GM18505 (cell line): ENCODE results near the gene KRTAP10-2.
"Not testable (repeated sequence)": the region's sequence is repeated elsewhere in the genome, so short reads cannot be mapped to it uniquely, and the experiment has no call there.

ENCODE experiments used
- ATAC-seq: cut with Tn5 transposase; IDR thresholded peaks from one replicate; pipeline ENCODE4 v1.9.1; 2021; ENCODE audit not compliant: unreplicated experiment
- POLR2A ChIP-seq: IDR thresholded peaks from 4 replicates; pipeline ENCODE4 v1.6.1; 2011; ENCODE audit warnings: borderline replicate concordance; ENCODE audit not compliant: insufficient read depth, insufficient read length; ENCODE audit errors: extremely low read depth

KRTAP10-2 gene

DNA sequence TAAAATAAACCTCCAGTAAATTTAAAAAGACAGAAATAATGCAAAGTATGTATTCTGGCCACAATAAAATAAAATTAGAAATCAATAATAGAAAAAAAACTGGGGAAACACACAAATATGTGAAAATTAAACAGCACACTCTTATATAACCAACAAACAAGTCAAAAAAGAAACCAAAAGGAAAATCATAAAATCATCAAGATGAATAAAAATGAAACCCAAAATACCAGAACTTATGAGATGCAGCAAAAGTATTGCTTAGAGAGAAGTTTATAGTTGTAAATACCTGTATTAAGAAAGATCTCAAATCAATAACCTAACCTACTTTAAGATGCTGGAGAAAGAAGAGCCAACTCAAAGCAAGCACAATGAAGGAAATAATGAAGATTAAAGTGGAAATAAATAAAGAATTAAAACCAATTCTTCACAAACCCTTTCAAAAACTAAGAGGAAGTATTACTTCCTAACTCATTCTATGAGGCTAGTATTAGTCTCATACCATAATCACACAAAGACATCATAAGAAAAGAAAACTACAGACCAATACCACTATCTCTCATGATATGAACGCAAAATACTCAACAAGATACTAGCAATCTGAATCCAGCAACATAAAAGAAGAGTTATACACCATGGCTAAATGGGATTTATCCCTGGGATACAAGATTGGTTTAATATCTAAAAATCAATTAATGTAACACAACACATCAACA lies 13.7 kb upstream of the KRTAP10-2 start:
- TF ChIP-seq POLR2A, result no peak
- ATAC-seq, result no peak

DNA sequence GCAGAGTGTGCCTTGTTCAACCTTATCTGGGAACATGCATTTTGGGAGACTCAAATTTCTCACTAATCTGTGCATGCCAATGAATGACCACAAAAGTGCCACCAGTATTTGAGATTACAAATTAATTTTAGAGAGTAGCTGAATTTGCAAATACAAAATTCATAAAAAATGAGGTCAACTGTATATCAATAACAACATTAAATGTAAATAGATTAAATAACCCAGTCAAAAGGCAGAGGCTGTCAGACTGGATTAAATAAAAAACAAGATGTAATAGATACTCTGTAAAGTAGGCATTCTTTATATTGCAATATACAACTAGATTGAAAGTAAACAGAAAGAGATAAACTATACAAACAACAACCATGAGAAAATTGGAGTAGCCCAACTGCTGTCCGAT lies 12.8 kb upstream of the KRTAP10-2 start:
- ATAC-seq, result no peak
- TF ChIP-seq POLR2A, result no peak

DNA sequence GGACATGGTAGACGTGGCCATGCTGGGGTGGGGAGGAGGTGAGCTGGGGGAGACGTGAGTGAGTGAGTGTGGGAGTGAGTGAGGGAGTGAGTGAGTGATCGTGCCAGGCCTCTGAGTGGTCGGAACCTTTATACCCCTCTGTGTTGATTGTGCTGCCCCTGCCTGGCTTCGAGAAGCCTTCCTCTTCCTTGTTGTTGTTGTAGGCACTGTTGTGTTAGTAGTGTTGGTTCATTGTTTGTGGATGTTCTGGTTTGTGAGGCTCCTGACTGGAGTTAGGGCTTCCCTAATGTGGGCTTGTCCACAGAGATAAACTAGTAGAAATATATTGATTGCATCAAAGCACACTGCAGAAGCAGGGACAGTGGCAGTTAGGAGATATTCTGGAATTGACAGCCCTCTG lies 7.4 kb upstream of the KRTAP10-2 start, which contains the start of gene KRTAP10-3:
KRTAP10-3 (minus strand) TSS at position 101 of the 400 bp plus-strand sequence; CDS start at position 21, 80 bp downstream.
- no peak for ATAC-seq
- no peak for TF ChIP-seq POLR2A

GRCh38 chr21:44558329-44558675 lies 7.0 kb upstream of the KRTAP10-2 start:
- not testable (repeated sequence) for ATAC-seq

- TF ChIP-seq POLR2A, result no peak
Measured at GRCh38 chr21:44557491-44558328, 6.4 kb upstream of the KRTAP10-2 start.

GRCh38 chr21:44556879-44557278 lies 5.6 kb upstream of the KRTAP10-2 start:
- TF ChIP-seq POLR2A, result no peak
- no peak for ATAC-seq

More at GRCh38 chr21:44557491-44558328, 6.4 kb upstream of the KRTAP10-2 start:
- no peak for ATAC-seq

- TF ChIP-seq POLR2A, result no peak
- no peak for ATAC-seq
Measured at GRCh38 chr21:44555200-44555875, 4.0 kb upstream of the KRTAP10-2 start.

- TF ChIP-seq POLR2A, result no peak
- no peak for ATAC-seq
Measured at GRCh38 chr21:44552681-44553080, 1.4 kb upstream of the KRTAP10-2 start.

- no peak for TF ChIP-seq POLR2A
- ATAC-seq, result no peak
Measured at GRCh38 chr21:44552136-44552535, 831 bp upstream of the KRTAP10-2 start.

DNA sequence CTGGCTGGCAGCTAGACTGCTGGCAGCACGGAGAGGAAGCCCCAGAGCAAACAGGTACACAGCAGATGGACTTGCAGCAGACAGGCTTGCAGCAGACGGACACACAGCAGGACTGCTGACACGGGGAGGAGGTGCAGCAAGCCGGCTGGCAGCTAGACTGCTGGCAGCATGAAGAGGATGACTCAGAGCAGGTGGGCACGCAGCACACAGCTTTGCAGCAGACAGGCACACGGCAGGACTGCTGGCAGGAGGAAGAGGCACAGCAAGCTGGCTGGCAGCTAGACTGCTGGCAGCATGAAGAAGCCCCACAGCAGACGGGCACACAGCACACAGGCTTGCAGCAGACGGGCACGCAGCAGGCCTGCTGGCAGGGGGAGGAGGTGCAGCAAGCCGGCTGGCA lies 498 bp downstream of the KRTAP10-2 start:
- ATAC-seq, result no peak
- TF ChIP-seq POLR2A, result no peak

DNA sequence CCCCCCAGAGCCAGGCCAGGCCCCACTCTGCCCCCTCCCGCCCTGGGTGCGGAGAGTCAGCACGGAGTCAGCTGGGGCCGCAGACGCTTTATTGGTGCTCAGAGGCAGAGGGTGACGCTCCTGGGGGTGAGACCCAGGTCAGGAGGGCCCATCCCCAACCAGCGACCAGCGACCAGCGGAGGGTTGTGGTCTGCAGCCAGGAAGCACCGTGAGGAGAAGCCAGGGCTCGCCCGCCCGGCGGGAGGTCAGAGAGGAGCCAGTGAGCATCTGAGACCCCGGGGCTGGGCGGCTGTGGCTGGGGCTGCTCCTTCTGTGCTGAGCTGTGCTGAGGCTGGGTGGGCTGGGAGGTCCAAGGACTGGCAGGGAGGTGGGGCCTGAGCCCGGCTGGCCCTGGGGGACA lies 1.0 kb downstream of the KRTAP10-2 start:
- ATAC-seq, result not testable (repeated sequence)

- ATAC-seq, result no peak
- no peak for TF ChIP-seq POLR2A
Measured at GRCh38 chr21:44549525-44550211, 1.6 kb downstream of the KRTAP10-2 start.

DNA sequence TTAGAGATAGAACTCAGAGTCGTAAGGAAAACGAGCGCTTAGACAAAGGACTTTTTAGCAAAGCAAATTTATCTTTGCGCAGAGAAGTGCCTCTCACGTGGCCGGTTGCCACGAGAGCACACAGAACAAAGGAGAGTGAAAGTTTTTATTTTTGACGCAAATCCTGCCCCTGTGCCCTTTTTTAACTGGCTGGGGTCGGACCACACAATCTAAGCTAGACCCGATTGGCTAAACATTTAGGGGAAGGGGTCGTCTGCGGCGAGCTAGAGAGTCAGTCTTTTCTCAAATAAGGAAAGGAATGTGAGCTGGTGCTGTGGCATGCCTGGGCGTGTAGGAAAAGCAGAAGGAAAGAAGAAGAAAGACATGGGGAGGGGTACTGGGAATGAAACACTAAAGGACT lies 2.4 kb downstream of the KRTAP10-2 start:
- TF ChIP-seq POLR2A, result no peak
- ATAC-seq, result no peak
